Measurements from ENCODE around the gene GDPD4. TPM values are rescaled to one million over a fixed set of nuclear protein-coding genes. Genes with fewer than 3 reads are reported as not detected.

Gene GDPD4
- total and polyA plus RNA-seq, 4 donors, result 0.08 to 1.1 TPM; not detected in 2

DNA sequence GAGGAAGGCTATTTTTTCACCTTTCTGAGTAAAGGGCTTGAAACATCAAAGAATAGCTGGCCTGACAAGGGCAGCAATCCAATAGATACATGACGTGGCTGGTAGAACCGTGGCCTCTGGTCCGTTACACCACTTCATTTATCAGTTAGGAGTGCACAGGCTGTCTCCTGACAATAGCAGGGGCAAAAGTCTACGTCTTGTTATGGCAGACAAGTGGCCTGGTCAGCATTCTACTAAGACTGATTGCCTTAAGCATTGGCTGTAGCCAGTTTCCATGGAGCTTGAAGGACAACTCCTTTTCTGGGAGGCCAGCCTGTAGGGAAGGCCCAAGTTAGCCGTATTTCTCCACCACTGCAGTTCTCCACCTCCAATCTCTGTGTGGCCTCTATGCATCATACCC is 9.2 kb upstream of the GDPD4 start:
- H3K9me3 ChIP-seq (ENCODE audit: control insufficient read depth in 4 of 4, low read length in 3 of 4), result no peaks in the 10 kb centered on the region
- no peaks in the 10 kb centered on the region for H3K4me1 ChIP-seq (ENCODE audit: control insufficient read depth in 4 of 4, insufficient read depth in 4 of 4, low read length in 3 of 4)
- H3K27ac ChIP-seq (ENCODE audit: low read depth in 1 of 2, low read length in 2 of 2), result no peak overlapping the region
- TF ChIP-seq RXRA (IDR thresholded peaks at IDR 0.05), result no peak
- TF ChIP-seq, protein P1, sequence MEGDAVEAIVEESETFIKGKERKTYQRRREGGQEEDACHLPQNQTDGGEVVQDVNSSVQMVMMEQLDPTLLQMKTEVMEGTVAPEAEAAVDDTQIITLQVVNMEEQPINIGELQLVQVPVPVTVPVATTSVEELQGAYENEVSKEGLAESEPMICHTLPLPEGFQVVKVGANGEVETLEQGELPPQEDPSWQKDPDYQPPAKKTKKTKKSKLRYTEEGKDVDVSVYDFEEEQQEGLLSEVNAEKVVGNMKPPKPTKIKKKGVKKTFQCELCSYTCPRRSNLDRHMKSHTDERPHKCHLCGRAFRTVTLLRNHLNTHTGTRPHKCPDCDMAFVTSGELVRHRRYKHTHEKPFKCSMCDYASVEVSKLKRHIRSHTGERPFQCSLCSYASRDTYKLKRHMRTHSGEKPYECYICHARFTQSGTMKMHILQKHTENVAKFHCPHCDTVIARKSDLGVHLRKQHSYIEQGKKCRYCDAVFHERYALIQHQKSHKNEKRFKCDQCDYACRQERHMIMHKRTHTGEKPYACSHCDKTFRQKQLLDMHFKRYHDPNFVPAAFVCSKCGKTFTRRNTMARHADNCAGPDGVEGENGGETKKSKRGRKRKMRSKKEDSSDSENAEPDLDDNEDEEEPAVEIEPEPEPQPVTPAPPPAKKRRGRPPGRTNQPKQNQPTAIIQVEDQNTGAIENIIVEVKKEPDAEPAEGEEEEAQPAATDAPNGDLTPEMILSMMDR (IDR thresholded peaks at IDR 0.05; ENCODE audit: low read depth, low read length, missing input control), result no peak
- no peak for TF ChIP-seq RAD21 (IDR thresholded peaks at IDR 0.05)
- TF ChIP-seq, protein P2, sequence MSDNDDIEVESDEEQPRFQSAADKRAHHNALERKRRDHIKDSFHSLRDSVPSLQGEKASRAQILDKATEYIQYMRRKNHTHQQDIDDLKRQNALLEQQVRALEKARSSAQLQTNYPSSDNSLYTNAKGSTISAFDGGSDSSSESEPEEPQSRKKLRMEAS (IDR thresholded peaks at IDR 0.05), result no peak
- TF ChIP-seq TAF1 (conservative IDR thresholded peaks at IDR 0.05), result no peak
- H3K4me3 ChIP-seq (ENCODE audit: low read depth in 1 of 3, low read length in 3 of 3), result no peak overlapping the region
- no peak for DNase-seq (ENCODE audit: low spot score)
- H3K27me3 ChIP-seq (ENCODE audit: control insufficient read depth in 4 of 4, insufficient read depth in 4 of 4, low read length in 3 of 4), result no peaks in the 10 kb centered on the region
- H3K9ac ChIP-seq (ENCODE audit: low read depth in 1 of 2, low read length in 2 of 2), result no peak overlapping the region
- no peaks in the 10 kb centered on the region for H3K36me3 ChIP-seq (ENCODE audit: control insufficient read depth in 4 of 4, insufficient read depth in 3 of 4, low read depth in 1 of 4, low read length in 3 of 4)
- WGBS, result 85% methylated on average over 5 of the region's 5 CpGs

DNA sequence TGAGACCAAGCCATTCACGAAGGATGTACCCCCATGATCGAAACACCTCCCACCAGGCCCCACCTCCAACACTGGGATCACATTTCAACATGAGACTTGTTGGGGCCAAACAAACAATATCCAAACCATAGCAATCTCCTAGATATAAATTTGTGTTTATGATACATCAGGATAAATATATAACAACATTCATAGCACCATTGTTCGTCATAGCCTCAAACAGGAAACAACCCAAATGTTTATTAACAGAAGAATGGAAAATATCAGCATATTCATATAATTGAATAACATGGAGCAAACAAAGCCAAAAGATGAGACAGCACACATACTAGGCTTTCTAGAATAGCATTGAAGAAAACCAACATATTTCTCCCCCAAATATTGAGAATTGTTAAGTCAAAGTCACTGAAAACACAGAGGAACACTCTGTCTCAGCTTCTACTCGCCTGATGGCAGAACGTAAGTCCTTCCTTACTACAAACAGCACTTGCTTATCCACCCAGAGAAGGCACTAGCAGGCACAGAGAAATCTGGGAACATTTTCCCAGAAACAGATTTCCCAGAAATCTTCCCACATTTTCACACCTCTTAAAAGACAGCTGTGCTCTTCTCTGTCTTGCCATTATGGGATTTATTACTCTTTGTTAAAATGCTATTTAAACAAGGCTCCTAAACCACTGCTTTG is 8.1 kb upstream of the GDPD4 start:
- Histone ChIP-seq H3K36me3 (ENCODE audit: control insufficient read depth in 4 of 4, insufficient read depth in 3 of 4, low read depth in 1 of 4, low read length in 3 of 4) (no peaks in the 10 kb centered on the region), H3K27me3 (ENCODE audit: control insufficient read depth in 4 of 4, insufficient read depth in 4 of 4, low read length in 3 of 4) (no peaks in the 10 kb centered on the region), H3K9me3 (ENCODE audit: control insufficient read depth in 4 of 4, low read length in 3 of 4) (no peaks in the 10 kb centered on the region), H3K4me1 (ENCODE audit: control insufficient read depth in 4 of 4, insufficient read depth in 4 of 4, low read length in 3 of 4) (no peaks in the 10 kb centered on the region), H3K27ac (ENCODE audit: low read depth in 1 of 2, low read length in 2 of 2) (no peak overlapping the region), H3K4me3 (ENCODE audit: low read depth in 1 of 3, low read length in 3 of 3) (no peak overlapping the region), H3K9ac (ENCODE audit: low read depth in 1 of 2, low read length in 2 of 2) (no peak overlapping the region)
- no peak for DNase-seq (ENCODE audit: low spot score)
- TF ChIP-seq GABPA (IDR thresholded peaks at IDR 0.05 in 1 of 2, conservative IDR thresholded peaks at IDR 0.05 in 1 of 2) (no peak), RAD21 (IDR thresholded peaks at IDR 0.05) (no peak), HNF4A (conservative IDR thresholded peaks at IDR 0.05) (no peak), FOXA1 (IDR thresholded peaks at IDR 0.05) (no peak), HNF4G (IDR thresholded peaks at IDR 0.05) (no peak), RXRA (IDR thresholded peaks at IDR 0.05) (no peak), SP1 (IDR thresholded peaks at IDR 0.05) (no peak), FOXA2 (IDR thresholded peaks at IDR 0.05) (no peak), EGR1 (IDR thresholded peaks at IDR 0.05; ENCODE audit: low read depth in 2 of 2) (no peak), NR2F2 (IDR thresholded peaks at IDR 0.05) (no peak), TAF1 (conservative IDR thresholded peaks at IDR 0.05) (no peak)
- TF ChIP-seq, protein P3, sequence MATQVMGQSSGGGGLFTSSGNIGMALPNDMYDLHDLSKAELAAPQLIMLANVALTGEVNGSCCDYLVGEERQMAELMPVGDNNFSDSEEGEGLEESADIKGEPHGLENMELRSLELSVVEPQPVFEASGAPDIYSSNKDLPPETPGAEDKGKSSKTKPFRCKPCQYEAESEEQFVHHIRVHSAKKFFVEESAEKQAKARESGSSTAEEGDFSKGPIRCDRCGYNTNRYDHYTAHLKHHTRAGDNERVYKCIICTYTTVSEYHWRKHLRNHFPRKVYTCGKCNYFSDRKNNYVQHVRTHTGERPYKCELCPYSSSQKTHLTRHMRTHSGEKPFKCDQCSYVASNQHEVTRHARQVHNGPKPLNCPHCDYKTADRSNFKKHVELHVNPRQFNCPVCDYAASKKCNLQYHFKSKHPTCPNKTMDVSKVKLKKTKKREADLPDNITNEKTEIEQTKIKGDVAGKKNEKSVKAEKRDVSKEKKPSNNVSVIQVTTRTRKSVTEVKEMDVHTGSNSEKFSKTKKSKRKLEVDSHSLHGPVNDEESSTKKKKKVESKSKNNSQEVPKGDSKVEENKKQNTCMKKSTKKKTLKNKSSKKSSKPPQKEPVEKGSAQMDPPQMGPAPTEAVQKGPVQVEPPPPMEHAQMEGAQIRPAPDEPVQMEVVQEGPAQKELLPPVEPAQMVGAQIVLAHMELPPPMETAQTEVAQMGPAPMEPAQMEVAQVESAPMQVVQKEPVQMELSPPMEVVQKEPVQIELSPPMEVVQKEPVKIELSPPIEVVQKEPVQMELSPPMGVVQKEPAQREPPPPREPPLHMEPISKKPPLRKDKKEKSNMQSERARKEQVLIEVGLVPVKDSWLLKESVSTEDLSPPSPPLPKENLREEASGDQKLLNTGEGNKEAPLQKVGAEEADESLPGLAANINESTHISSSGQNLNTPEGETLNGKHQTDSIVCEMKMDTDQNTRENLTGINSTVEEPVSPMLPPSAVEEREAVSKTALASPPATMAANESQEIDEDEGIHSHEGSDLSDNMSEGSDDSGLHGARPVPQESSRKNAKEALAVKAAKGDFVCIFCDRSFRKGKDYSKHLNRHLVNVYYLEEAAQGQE (IDR thresholded peaks at IDR 0.05), result no peak
- TF ChIP-seq, protein P1 (IDR thresholded peaks at IDR 0.05; ENCODE audit: low read depth, low read length, missing input control), result no peak
- TF ChIP-seq, protein P4, sequence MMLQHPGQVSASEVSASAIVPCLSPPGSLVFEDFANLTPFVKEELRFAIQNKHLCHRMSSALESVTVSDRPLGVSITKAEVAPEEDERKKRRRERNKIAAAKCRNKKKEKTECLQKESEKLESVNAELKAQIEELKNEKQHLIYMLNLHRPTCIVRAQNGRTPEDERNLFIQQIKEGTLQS (IDR thresholded peaks at IDR 0.05), result no peak
- TF ChIP-seq, protein P2 (IDR thresholded peaks at IDR 0.05), result no peak
- 92% methylated on average over 5 of the region's 5 CpGs for WGBS

Measured in liver (tissue), 9 donors.